HTR-8/SVneo (cell line): Measurements from ENCODE around the gene GPR33.
A peak's percentile ranks its signal among the peaks of the same experiment; 100 is the strongest.

Source experiments
- DNase-seq: peaks from one replicate; pipeline ENCODE4 v3.0.0; 2011; ENCODE audit warnings: low spot score, mixed read lengths; ENCODE audit not compliant: insufficient read length
- FAIRE-seq: peaks from 2 replicates; lab custom pipeline; 2011; peaks lifted over from hg19 to GRCh38; lab: Jason Lieb, UNC

The GPR33 gene, protein sequence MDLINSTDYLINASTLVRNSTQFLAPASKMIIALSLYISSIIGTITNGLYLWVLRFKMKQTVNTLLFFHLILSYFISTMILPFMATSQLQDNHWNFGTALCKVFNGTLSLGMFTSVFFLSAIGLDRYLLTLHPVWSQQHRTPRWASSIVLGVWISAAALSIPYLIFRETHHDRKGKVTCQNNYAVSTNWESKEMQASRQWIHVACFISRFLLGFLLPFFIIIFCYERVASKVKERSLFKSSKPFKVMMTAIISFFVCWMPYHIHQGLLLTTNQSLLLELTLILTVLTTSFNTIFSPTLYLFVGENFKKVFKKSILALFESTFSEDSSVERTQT

DNA sequence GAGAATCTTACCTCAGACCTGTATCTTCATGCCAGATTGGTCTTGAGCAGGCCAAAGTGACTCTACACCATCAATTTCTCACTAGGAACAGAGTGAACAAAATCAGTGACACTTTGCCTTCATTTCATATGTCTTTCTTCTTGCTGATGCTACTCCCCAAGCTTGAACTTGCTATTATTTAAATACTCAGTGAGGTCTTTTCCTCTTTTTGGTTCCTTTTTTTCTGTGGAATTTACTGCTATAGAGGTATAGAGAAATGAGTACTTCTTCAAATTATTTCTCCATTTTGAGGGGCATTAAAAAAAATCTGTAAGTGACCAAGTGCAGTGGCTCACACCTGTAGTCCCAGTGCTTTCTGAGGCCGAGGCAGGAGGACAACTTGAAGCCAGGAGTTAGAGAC is at the start of gene GPR33:
GPR33 (minus strand) TSS at position 154 of the 400 bp plus-strand sequence. CDS start 4,074 bp downstream, outside the sequence.
- FAIRE-seq (no peak), DNase-seq (no peak)

DNA sequence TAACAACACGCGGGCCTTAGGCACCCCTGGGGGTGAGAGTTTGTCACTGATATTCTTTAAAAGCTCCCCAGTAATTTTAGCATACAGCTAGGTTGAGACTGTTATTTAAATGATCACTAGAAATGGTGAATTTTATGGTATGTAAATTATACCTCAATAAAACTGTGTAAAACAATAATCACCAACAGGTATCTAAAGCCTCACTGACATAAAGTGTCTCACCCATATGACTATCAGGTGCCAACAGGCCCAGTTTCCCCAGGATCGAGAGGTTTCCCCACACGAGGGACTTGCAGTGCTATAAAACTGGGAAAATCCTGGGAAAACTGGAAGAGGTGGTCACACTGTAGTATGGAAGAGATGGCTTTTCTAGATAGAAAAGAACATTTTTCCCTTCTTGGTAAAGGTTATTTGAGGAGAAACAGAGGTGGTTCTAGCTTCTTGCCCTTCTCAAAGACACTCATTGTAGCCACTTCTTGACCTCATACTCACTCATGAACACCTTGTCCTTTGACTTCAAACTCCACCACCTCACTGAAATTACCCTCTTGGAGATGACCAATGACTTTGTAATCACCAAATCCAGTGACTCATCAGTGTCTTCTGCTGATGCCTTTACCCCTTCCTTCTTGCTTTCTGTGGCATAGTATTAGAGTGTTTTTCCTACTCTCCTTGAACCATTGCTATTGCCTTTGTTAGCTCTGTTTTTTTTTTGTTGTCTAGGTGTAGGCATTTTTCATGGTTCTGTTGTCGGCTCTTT is 48.5 kb upstream of the GPR33 start:
- DNase-seq (no peak), FAIRE-seq (peak; percentile 70)

DNA sequence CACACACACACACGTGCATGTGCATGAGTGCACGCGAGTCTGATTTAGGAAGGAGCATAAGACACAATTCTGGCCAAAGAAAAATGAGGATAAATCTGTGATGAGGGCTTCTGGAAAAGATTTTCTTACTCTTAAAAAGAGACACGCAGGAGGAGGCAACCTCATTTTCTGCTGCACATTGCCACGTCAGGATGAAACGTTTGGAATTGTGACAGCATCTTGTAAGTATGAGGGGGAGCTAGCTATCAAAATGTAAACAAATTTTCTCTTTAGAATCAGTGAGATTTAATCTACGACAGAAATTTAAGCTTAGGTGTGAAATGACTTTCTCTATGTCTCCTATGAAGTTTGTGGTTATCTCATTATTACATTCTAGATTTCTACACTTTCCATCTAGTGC is 42.3 kb upstream of the GPR33 start:
- FAIRE-seq, result no peak

DNA sequence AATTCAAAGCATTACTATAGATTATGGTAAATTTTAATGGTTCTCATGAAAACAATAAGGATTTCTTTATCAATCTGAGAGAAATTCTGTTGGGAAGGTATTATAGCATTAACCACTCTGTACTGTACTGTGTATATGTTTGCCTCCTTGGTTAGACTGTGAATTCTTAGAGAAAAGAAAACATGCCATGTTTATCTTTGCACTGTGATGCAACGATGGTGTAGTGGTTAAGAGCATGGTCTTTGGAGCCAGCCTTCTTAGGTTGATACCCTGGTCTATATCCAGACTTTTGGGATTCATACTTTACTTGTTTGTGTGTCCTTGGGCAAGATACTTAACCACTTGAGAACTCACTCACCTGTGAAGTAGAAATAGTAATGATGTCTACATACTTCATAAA is 41.2 kb upstream of the GPR33 start:
- DNase-seq (no peak), FAIRE-seq (peak; percentile 13)

More for the DNA sequence above, 42.3 kb upstream of the GPR33 start:
- DNase-seq, result no peak

DNA sequence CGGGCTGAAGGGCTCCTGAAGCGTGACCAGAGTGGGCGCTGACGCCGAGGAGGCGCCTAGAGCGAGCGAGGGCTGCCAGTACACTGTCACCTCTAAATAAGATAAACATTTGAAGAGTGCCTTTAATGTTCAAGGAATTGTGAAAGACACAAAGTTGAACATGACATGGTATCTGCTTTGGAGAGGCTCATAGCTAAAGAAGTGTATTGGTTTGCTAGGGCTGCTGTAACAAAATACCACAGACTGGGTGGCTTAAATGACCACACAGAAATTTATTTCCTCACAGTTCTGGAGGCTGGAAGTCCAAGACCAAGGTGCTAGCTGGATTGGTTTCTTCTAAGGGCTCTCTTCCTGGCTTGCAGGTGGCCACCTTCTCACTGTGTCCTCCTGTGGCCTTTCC is 39.7 kb upstream of the GPR33 start:
- no peak for FAIRE-seq
- no peak for DNase-seq

DNA sequence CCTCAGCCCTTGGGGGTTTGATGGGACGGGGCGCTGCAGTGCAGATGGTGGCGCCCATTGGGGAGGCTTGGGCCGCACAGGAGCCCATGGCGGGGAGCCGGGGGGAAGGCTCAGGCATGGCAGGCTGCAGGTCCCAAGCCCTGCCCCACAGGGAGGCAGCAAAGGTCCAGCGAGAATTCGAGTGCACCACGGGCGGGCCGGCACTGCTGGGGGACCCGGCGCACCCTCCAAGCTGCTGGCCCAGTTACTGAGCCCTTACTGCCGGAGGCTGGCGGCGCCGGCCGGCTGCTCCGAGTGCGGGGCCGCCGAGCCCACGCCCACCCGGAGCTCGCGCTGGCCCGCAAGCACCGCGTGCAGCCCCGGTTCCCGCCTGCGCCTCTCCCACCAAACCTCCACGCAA is 39.2 kb upstream of the GPR33 start:
- FAIRE-seq, result no peak

DNA sequence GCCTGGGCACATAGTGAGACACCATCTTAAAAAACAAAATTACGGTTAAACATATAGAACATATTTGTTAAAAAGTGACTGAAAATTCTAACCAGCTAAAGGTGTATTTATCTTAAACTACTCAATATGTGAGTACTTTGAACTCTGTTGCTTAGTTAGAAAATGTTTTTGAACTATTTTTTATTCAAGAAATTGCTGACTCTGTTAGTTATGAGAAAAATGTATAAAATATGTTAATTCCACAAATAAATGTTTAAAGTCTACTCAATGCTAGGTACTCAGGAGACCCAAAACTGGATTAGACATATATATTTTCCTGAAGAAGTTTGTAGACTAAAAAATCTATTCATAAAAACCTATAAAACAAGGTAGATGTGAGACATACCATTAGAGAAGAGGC is 23.0 kb upstream of the GPR33 start:
- DNase-seq, result no peak
- FAIRE-seq, result no peak

More for the DNA sequence above, 39.2 kb upstream of the GPR33 start:
- no peak for DNase-seq

DNA sequence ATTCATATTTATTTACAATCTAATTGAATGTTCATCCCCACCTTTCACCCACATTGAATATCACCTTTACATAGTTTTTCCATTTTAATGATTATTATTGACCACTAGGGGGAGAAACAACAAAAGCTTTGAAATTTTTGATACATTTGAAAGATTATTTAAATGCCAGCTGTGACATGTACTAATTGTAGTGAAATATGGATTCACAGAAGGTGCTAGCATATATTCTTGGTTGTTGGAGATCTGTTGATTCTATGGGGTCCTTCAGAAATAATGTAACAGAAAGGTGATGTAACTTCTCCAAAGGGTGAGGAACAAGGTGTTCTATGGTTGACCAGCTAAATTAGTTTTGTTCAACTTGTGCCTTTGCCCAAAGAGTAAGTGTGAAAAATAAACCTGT is 22.4 kb upstream of the GPR33 start:
- FAIRE-seq, result no peak
- DNase-seq, result peak; percentile 49

DNA sequence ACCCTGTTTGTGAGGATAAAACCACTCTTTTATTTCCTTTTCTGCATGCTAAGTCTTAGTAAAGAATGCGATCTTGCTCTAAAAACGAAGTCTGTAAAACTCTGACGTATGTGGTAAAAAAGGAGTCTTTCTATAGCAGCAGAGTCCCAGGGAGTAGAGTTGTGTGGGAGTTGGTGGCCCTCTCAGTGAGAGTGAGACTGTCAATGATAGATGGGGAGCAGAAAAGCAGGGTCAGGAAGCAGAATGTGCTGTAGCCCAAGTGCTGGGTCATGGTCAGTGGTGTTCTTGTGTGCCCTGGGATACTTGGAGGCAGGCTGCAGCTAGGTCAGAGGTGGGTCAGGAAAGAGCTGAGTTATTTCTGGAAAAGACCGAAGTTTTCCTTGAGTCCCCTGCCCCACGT is 20.3 kb upstream of the GPR33 start:
- FAIRE-seq (peak; percentile 92), DNase-seq (no peak)

DNA sequence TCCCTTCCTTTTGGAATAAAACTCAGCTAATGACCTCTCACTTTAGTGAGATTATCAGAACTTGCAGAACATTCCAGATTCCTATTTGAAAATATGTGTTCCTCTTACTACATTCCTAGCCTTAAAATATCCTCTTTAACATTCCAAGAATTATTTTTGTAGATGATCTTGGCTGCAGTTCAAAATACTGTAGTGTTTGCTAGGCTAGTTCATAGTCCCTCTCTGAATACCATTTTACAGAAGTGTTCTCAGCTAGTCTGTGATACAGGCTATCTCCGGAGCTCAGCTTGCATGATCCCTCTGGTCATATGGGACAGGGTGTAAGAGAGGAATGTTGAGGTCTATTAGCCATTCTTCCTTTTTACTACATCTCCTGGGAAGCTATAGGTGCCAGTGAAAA is 17.6 kb upstream of the GPR33 start:
- DNase-seq (no peak), FAIRE-seq (peak; percentile 85)

DNA sequence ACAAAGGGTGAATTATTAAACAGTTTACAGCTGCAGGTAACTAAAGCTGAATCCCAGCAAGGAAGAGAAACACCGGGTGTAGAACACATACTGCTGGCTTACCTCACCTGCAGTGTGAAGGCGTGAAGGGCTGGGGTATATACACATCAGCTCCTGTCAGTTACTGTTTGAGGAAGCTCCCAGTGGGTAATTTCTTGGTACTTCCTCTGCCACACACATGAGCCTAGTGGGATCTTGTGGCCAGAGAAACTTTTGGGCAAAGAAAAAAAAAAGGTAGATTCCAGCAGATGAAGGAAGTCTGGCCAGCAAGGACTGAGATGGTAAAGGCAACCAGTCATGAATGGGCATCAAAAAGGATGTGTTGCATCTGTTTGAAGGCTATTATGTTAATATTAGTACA is 14.0 kb upstream of the GPR33 start:
- no peak for DNase-seq
- peak; percentile 83 for FAIRE-seq

DNA sequence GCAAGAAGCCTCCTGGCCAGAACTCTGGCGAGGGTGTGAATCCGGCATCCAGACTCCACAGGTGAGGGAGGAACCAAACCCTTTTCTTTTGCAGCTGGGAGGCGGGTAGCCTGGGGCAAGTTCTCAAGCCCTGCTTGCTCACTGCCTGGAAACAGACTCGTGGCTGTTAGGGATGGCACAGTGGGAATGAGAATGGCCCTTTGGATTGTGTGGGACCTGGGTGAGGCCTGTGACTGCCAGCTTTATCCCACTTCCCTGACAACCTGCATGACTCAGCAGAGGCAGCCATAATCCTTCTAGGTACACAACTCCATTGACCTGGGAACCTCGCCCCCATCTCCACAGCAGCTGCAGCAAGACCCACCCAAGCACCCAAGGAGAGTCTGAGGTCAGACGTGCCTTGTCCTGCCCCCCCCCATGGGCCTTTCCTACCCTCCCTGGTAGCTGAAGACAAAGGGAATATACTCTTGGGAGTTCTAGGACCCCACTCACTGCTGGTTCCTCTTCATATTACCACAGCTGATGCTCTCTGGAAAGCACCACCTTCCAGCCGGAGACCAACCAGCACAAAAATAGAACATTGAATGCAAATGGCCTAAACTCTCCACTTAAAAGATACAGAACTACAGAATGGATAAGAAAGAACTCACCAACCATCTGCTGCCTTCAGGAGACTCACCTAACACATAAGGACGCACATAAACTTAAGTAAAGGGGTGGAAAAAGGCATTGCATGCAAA is 5.1 kb upstream of the GPR33 start:
- no peak for FAIRE-seq
- no peak for DNase-seq

DNA sequence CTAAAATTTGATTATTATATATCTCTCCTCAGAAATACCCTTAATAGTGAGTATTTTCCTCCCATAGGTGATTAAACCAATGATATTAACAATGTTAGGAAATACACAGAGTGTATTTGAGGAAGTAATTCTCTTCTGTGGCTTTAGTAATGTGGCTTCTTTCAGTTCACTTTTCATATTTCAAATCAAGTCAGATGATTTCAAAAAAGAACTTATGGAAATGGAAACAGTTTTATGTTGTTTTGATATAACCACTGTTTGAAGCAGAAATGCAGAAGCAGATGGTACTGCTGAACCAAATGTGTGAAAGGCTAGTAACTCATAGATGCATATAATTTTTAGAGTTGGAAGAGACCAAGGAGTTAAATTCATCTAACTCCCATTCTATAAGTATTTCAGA is 1.9 kb upstream of the GPR33 start:
- DNase-seq, result no peak
- no peak for FAIRE-seq

DNA sequence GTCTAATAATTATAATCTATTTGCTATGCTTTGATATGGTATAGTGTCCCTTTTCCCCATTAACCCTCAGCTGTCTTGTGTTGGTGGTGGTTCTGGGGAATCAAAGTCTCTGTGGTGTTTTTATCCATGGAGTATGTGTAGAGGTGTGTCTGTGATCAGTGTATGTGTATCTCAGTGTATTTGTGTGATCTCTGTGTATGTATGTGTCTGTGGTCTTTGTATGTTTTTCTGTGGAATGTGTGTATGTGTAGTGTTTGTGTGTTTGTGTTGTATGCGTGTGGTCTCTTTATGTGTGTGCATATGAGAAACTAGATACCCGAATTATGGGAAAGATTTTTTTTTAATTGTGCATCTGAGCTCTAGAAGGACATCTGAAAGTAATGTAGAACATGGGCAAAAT is 1.1 kb downstream of the GPR33 start:
- DNase-seq, result no peak
- FAIRE-seq, result peak; percentile 72

DNA sequence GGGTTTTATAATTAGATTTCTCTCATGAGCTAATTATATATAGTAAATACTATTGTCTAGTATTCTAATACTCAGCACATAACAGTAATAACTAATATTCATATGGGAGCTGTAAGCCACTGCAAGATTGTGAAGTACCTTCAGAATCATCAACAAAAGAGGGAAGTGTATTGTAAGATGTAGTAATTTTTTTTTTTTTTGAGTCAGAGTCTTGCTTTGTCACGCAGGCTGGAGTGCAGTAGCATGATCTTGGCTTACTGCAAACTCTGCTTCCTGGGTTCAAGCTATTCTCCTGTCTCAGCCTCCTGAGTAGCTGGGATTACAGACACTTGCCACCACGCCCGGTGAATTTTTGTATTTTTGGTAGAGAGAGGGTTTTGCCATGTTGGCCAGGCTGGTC is 3.1 kb downstream of the GPR33 start:
- FAIRE-seq, result no peak
- DNase-seq, result no peak

DNA sequence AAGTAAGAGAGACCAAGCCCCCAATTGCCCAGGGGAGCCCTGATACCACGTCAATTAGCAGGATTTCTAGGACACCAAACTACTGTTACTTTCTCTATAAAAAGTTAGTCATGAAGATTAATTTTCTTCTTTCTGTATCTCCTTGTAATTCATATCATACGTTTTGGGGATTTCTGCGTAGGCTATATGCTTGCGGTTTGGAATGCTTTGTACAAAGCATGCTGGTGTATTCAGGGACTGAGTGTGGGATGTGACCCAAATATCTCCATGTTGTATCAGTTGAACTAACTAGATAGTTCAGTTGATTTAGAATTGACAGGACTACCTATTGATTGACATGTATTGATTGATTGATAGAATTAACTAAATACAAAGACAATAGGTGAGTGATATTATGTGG is 7.7 kb downstream of the GPR33 start:
- FAIRE-seq (peak; percentile 51), DNase-seq (no peak)

DNA sequence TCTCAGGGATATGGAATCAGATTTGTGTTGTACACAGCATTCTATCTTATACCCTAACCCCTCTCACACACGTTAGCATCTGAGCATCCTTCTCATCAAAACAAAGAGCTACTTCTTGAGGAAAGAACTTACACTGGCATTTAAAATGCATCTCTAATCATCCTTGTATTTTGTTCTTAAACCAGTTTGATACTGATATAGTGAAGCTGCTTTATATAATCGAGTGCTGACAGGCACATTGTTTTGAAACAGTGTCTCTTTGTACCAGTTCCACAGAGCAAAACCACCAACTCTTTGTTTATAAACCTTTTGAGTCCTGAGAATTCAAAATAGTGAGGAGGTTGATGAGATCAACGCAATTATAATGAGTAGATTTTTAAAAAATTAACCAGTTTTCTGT is 8.8 kb downstream of the GPR33 start:
- FAIRE-seq (peak; percentile 73), DNase-seq (no peak)

DNA sequence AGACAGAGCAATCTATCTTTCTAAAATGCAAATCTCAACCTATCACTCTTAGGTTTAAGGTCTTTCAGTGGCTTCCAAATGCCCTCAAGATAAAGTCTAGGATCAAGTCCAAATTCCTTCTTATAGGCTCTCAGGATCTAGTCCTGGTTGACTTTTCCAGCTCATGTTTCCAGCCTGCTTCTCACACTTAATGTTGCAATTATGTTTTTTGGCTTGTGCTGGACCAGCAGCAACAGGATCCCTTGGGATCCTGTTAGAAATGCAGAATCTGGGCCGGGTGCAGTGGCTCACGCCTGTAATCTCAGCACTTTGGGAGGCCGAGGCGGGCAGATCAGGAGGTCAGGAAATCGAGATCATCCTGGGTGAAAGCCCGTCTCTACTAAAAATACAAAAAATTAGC is 10.6 kb downstream of the GPR33 start:
- no peak for DNase-seq

DNA sequence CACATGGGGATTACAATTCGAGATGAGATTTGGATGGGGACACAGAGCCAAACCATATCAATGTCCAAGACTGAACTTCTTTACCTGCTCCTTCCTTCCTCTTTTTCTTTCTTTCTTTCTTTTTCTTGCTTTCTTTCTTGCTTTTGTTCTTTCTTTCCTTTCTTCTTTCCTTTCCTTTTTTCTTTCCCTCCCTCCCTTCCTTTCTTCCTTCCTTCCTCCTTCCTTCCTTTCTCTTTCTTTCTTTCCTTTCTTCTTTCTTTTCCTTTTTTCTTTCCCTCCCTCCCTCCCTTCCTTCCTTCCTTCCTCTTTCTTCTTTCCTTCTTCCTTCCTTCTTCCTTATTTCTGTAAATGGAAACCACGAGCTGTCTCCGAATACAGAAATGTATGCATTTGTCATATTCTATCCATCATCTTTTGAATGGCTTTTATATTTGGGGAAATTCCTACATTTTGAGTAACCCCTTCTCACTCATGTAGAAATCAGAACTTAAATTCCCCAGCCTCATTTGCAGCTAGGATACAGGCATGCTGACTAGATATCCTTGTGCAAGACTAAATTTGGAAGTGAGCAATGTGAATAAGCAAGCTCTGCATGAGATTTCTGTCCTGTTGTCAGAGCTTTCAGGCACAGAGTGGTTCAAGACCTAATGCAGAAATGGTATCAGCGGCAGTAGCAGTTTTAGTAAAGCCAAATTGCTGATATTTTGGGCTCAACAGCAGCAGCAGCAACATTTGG is 11.5 kb downstream of the GPR33 start:
- DNase-seq, result no peak
- FAIRE-seq, result no peak

More for the DNA sequence above, 10.6 kb downstream of the GPR33 start:
- FAIRE-seq, result no peak

DNA sequence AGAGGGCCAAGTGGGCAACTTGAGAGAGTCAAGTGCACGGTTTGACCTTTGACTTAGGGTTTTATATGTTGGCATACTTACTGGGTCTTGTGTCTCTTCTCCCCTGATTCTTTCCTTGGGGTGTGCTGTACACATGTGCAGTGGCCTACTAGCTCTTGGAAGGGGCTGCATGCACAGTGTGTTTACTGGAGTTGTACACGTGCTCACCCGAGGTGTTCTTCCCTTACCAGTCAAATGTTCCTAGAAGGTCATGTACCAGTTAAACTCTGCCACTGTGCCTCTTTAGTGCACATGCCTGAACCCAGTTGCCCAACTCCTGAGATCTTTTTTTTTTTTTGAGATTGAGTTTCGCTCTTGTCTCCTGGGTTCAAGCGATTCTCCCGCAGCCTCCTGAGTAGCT is 21.3 kb downstream of the GPR33 start:
- FAIRE-seq (peak; percentile 66), DNase-seq (no peak)
